ENCODE measurements around the gene TMEM132A. TPM values are rescaled to one million over a fixed set of nuclear protein-coding genes. Genes with fewer than 3 reads are reported as not detected.

Gene TMEM132A
- total and polyA plus RNA-seq, 7 donors: 0.49 to 17.4 (median 2.3) TPM

- intact Hi-C loops (cut with DNase I): loop anchor here (10.0 kb wide), 2 partner anchors 1058 to 1362 kb away; no protein-coding TSS in a partner anchor
- peaks cover 23 to 27% (median 25%) of the 10 kb centered on the region in 4 donors for H3K36me3 ChIP-seq
- no peak overlapping the region for H3K4me3 ChIP-seq
- no peaks in the 10 kb centered on the region for H3K9me3 ChIP-seq
- H3K27me3 ChIP-seq: no peaks in the 10 kb centered on the region
- peaks cover 0 to 49% (median 38%) of the 10 kb centered on the region in 4 donors for H3K4me1 ChIP-seq
- no peak for TF ChIP-seq POLR2AphosphoS5 (IDR thresholded peaks at IDR 0.05)
- no peak for TF ChIP-seq CTCF (IDR thresholded peaks at IDR 0.05)
- no peak for DNase-seq
- H3K27ac ChIP-seq: no peak overlapping the region
- 97 to 100% methylated on average over 1 of the region's 1 CpG for WGBS, 2 donors
Measured at GRCh38 chr11:60917267-60917666, 7.0 kb upstream of the TMEM132A start.

- intact Hi-C loops (cut with DNase I): loop anchor here (10.0 kb wide), 2 partner anchors 1056 to 1364 kb away; no protein-coding TSS in a partner anchor
- TF ChIP-seq POLR2AphosphoS5 (IDR thresholded peaks at IDR 0.05) (no peak), CTCF (IDR thresholded peaks at IDR 0.05) (no peak), POLR2A (IDR thresholded peaks at IDR 0.05) (no peak), EP300 (IDR thresholded peaks at IDR 0.05) (no peak)
- 94 to 97% methylated on average over 4 of the region's 4 CpGs for WGBS, 2 donors
- Histone ChIP-seq H3K27ac (no peak overlapping the region), H3K36me3 (peaks cover 26 to 38% (median 30%) of the 10 kb centered on the region in 4 donors), H3K4me1 (peaks cover 0 to 44% (median 33%) of the 10 kb centered on the region in 4 donors), H3K4me3 (no peak overlapping the region), H3K9me3 (no peaks in the 10 kb centered on the region), H3K27me3 (no peaks in the 10 kb centered on the region)
- DNase-seq: no peak
Measured at GRCh38 chr11:60918251-60918938, 5.9 kb upstream of the TMEM132A start.

- H3K36me3 ChIP-seq: peaks cover 26 to 41% (median 30%) of the 10 kb centered on the region in 4 donors
- H3K4me1 ChIP-seq: peaks cover 0 to 46% (median 36%) of the 10 kb centered on the region in 4 donors
- H3K9me3 ChIP-seq: no peaks in the 10 kb centered on the region
- no peak overlapping the region for H3K27ac ChIP-seq
- intact Hi-C loops (cut with DNase I): loop anchor here (10.0 kb wide), 2 partner anchors 1056 to 1364 kb away; no protein-coding TSS in a partner anchor
- WGBS, 2 donors: 57 to 64% methylated on average over 2 of the region's 2 CpGs
- no peak for TF ChIP-seq POLR2A (IDR thresholded peaks at IDR 0.05)
- TF ChIP-seq EP300 (IDR thresholded peaks at IDR 0.05): no peak
- TF ChIP-seq CTCF (IDR thresholded peaks at IDR 0.05): no peak
- no peak for TF ChIP-seq POLR2AphosphoS5 (IDR thresholded peaks at IDR 0.05)
- peaks cover 0 to 4% (median 0%) of the 10 kb centered on the region in 3 donors for H3K27me3 ChIP-seq
- DNase-seq: no peak
- H3K4me3 ChIP-seq: no peak overlapping the region
Measured at GRCh38 chr11:60918939-60919265, 5.4 kb upstream of the TMEM132A start.

GRCh38 chr11:60919320-60919719, 4.9 kb upstream of the TMEM132A start:
- TF ChIP-seq POLR2A (IDR thresholded peaks at IDR 0.05) (no peak), EP300 (IDR thresholded peaks at IDR 0.05) (no peak), POLR2AphosphoS5 (IDR thresholded peaks at IDR 0.05) (no peak), CTCF (IDR thresholded peaks at IDR 0.05) (no peak)
- Histone ChIP-seq H3K4me3 (no peak overlapping the region), H3K9me3 (no peaks in the 10 kb centered on the region), H3K27me3 (peaks cover 0 to 8% (median 0%) of the 10 kb centered on the region in 3 donors), H3K27ac (no peak overlapping the region), H3K4me1 (peaks cover 0 to 50% (median 39%) of the 10 kb centered on the region in 4 donors), H3K36me3 (peaks cover 26 to 41% (median 30%) of the 10 kb centered on the region in 4 donors)
- 75 to 94% methylated on average over 1 of the region's 1 CpG for WGBS, 2 donors
- no peak for DNase-seq
- intact Hi-C loops (cut with DNase I): loop anchor here (10.0 kb wide), 2 partner anchors 1055 to 1365 kb away; no protein-coding TSS in a partner anchor

Data from sigmoid colon (tissue), 7 donors.